Liver (tissue), 9 donors: ENCODE data around the gene AP3B1. TPM values are rescaled to one million over a fixed set of nuclear protein-coding genes. Genes with fewer than 3 reads are reported as not detected.

Experiments used
- DNase-seq: peaks from one replicate; pipeline ENCODE4 v3.0.0-alpha.2; 2017; ENCODE audit warnings: low spot score
- H3K27ac ChIP-seq, 2 donors: one replicate each; pipeline ENCODE4 v1.7.0; 2013; ENCODE audit warnings: inconsistent platforms in 2 of 2, low read length in 2 of 2, control low read depth in 1 of 2, low read depth in 1 of 2, mild to moderate bottlenecking in 1 of 2
- H3K27me3 ChIP-seq, 4 donors: one replicate each; pipeline versions ENCODE4 v1.6.1 to v1.7.0; 2013; ENCODE audit warnings: low read length in 3 of 4, inconsistent platforms in 1 of 4, mild to moderate bottlenecking in 1 of 4, moderate library complexity in 1 of 4; ENCODE audit not compliant: control insufficient read depth in 4 of 4, insufficient read depth in 4 of 4
- H3K36me3 ChIP-seq, 4 donors: one replicate each; pipeline versions ENCODE4 v1.6.1 to v1.7.0; 2013; ENCODE audit warnings: low read length in 3 of 4, mild to moderate bottlenecking in 3 of 4, low read depth in 1 of 4, moderate library complexity in 1 of 4; ENCODE audit not compliant: control insufficient read depth in 4 of 4, insufficient read depth in 3 of 4
- H3K4me1 ChIP-seq, 4 donors: one replicate each; pipeline versions ENCODE4 v1.6.1 to v1.7.0; 2013; ENCODE audit warnings: low read length in 3 of 4, mild to moderate bottlenecking in 3 of 4, moderate library complexity in 1 of 4; ENCODE audit not compliant: control insufficient read depth in 4 of 4, insufficient read depth in 4 of 4
- H3K4me3 ChIP-seq, 3 donors: one replicate each; pipeline versions ENCODE4 v1.6.1 to v1.7.0; 2013; ENCODE audit warnings: low read length in 3 of 3, control low read depth in 1 of 3, low read depth in 1 of 3, mild to moderate bottlenecking in 1 of 3
- H3K9ac ChIP-seq, 2 donors: one replicate each; pipeline ENCODE4 v1.7.0; 2013; ENCODE audit warnings: low read length in 2 of 2, mild to moderate bottlenecking in 2 of 2, moderate library complexity in 2 of 2, control low read depth in 1 of 2, low read depth in 1 of 2
- H3K9me3 ChIP-seq, 4 donors: one replicate each; pipeline versions ENCODE4 v1.6.1 to v1.7.0; 2013; ENCODE audit warnings: low read length in 3 of 4; ENCODE audit not compliant: control insufficient read depth in 4 of 4
- ATF3 ChIP-seq: IDR thresholded peaks from 2 replicates; pipeline ENCODE4 v1.6.1; 2016; ENCODE audit warnings: antibody characterized with exemption
- CTCF ChIP-seq: fragments of 150-350 bp; IDR thresholded peaks from 2 replicates; pipeline ENCODE4 v1.5.1; 2017; ENCODE audit warnings: improper control_type of control experiment, low read depth, low read length; ENCODE audit not compliant: missing input control
- EGR1 ChIP-seq, 2 donors: IDR thresholded peaks; 2 replicates each; pipeline ENCODE4 v1.6.1; 2016 to 2018; ENCODE audit warnings: antibody characterized with exemption in 2 of 2, low read depth in 2 of 2
- FOXA1 ChIP-seq: IDR thresholded peaks from 2 replicates; pipeline ENCODE4 v1.6.1; 2016; ENCODE audit warnings: antibody characterized with exemption
- FOXA2 ChIP-seq: IDR thresholded peaks from 2 replicates; pipeline ENCODE4 v1.6.1; 2016; ENCODE audit warnings: antibody characterized with exemption
- GABPA ChIP-seq, 2 donors: IDR thresholded peaks in 1 of 2; conservative IDR thresholded peaks in 1 of 2; 2 replicates each; pipeline ENCODE4 v1.6.1; 2016; ENCODE audit warnings: antibody characterized with exemption in 2 of 2, mild to moderate bottlenecking in 1 of 2, moderate library complexity in 1 of 2
- HNF4A ChIP-seq, 2 donors: conservative IDR thresholded peaks; 2 replicates each; pipeline ENCODE4 v1.6.1; 2016; ENCODE audit warnings: antibody characterized with exemption in 2 of 2, mild to moderate bottlenecking in 2 of 2
- HNF4G ChIP-seq: IDR thresholded peaks from 2 replicates; pipeline ENCODE4 v1.6.1; 2016; ENCODE audit warnings: antibody characterized with exemption
- JUND ChIP-seq, 2 donors: IDR thresholded peaks; 2 replicates each; pipeline ENCODE4 v1.6.1; 2016; ENCODE audit warnings: antibody characterized with exemption in 2 of 2
- MAX ChIP-seq: IDR thresholded peaks from 2 replicates; pipeline ENCODE4 v1.6.1; 2016; ENCODE audit warnings: antibody characterized with exemption
- NR2F2 ChIP-seq: IDR thresholded peaks from 2 replicates; pipeline ENCODE4 v1.6.1; 2016; ENCODE audit warnings: antibody characterized with exemption
- RAD21 ChIP-seq, 2 donors: IDR thresholded peaks; 2 replicates each; pipeline ENCODE4 v1.6.1; 2016; ENCODE audit warnings: antibody characterized with exemption in 2 of 2, mild to moderate bottlenecking in 2 of 2
- REST ChIP-seq: IDR thresholded peaks from 2 replicates; pipeline ENCODE4 v1.6.1; 2016; ENCODE audit warnings: antibody characterized with exemption, mild to moderate bottlenecking
- RXRA ChIP-seq, 2 donors: IDR thresholded peaks; 2 replicates each; pipeline ENCODE4 v1.6.1; 2017 to 2018; ENCODE audit warnings: antibody characterized with exemption in 2 of 2, mild to moderate bottlenecking in 1 of 2
- SP1 ChIP-seq: IDR thresholded peaks from 2 replicates; pipeline ENCODE4 v1.6.1; 2018; ENCODE audit warnings: antibody characterized with exemption, mild to moderate bottlenecking
- TAF1 ChIP-seq: conservative IDR thresholded peaks from 2 replicates; pipeline ENCODE4 v1.6.1; 2016; ENCODE audit warnings: antibody characterized with exemption, mild to moderate bottlenecking
- YY1 ChIP-seq: IDR thresholded peaks from 2 replicates; pipeline ENCODE4 v1.6.1; 2016; ENCODE audit warnings: antibody characterized with exemption, mild to moderate bottlenecking
- ZBTB33 ChIP-seq: IDR thresholded peaks from 2 replicates; pipeline ENCODE4 v1.6.1; 2016; ENCODE audit warnings: antibody characterized with exemption
- polyA plus RNA-seq, 2 donors: library from polyadenylated mRNA; stranded (reverse) in 1 of 2; unstranded in 1 of 2; fragments of 200-250 nt in 1 of 2; fragments of >200 nt in 1 of 2; fragmentation: Nextera tagmentation in 1 of 2; extraction: Ambion mirVana in 1 of 2; gene quantifications; one replicate each; pipeline versions ENCODE4 v1.2.1 to v1.2.3, GENCODE V29; 2013 to 2015
- total RNA-seq, 2 donors: library from RNA; depleted of rRNA; stranded (reverse); fragments of >200 nt; gene quantifications; one replicate each; pipeline ENCODE4 v1.2.3, GENCODE V29; 2014
- donor health status: healthy.
- donor health status: healthy.
- donor health status: healthy.
- donor health status: healthy.
- donor health status: healthy.

The AP3B1 gene
- total and polyA plus RNA-seq, 4 donors, result 8.2 to 23.1 (median 14.4) TPM

- peaks cover 0 to 5% (median 2%) of the 10 kb centered on the region in 4 donors for H3K9me3 ChIP-seq
- H3K36me3 ChIP-seq, result peaks cover 0 to 17% (median 12%) of the 10 kb centered on the region in 4 donors
- no peaks in the 10 kb centered on the region for H3K4me1 ChIP-seq
- no peak overlapping the region for H3K4me3 ChIP-seq
- no peak overlapping the region for H3K27ac ChIP-seq
- TF ChIP-seq HNF4G (no peak), RXRA (IDR thresholded peaks at IDR 0.05) (no peak), SP1 (no peak), HNF4A (conservative IDR thresholded peaks at IDR 0.05) (no peak), GABPA (IDR thresholded peaks at IDR 0.05 in 1 of 2, conservative IDR thresholded peaks at IDR 0.05 in 1 of 2) (no peak), RAD21 (IDR thresholded peaks at IDR 0.05) (no peak), MAX (no peak), ATF3 (no peak), YY1 (no peak), JUND (IDR thresholded peaks at IDR 0.05) (no peak), NR2F2 (no peak), CTCF (no peak), TAF1 (no peak), EGR1 (IDR thresholded peaks at IDR 0.05; ENCODE audit: low read depth in 2 of 2) (no peak), FOXA2 (no peak), ZBTB33 (no peak), REST (no peak), FOXA1 (no peak)
- no peak for DNase-seq
- no peak overlapping the region for H3K9ac ChIP-seq
- H3K27me3 ChIP-seq, result no peaks in the 10 kb centered on the region
Measured at GRCh38 chr5:78224358-78224757, 70.1 kb downstream of the AP3B1 start.
